HepG2 (cell line): ENCODE results near the gene JADE3. TPM values are rescaled to one million over a fixed set of nuclear protein-coding genes. Genes with fewer than 3 reads are reported as not detected.
A peak's percentile ranks its signal among the peaks of the same experiment; 100 is the strongest.

Source experiments
- ATAC-seq: fragments of 200-7000 bp; cut with Tn5 transposase; 3 replicates; pipeline ENCODE4 v1.9.1; 2020; ENCODE audit warnings: mild to moderate bottlenecking, moderate library complexity
- BruUV-seq: library from RNA; stranded (reverse); fragments of 400-500 nt; replicated peaks from 2 replicates; lab custom pipeline; 2021; lab: Mats Ljungman, UMichigan
- CTCF ChIA-PET: fragments of 300-600 bp; formaldehyde crosslinking; extraction: SDS; loops from one replicate; lab custom pipeline; 2021; ENCODE audit warnings: low total read pairs, inconsistent platforms, low intra/inter-chr PET ratio; lab: Yijun Ruan, JAX
- POLR2A ChIA-PET: fragments of 350-600 bp; sonication (Branson Sonifier 250); formaldehyde crosslinking; loops from one replicate; lab custom pipeline; 2020; ENCODE audit warnings: antibody characterized with exemption, inconsistent platforms; lab: Yijun Ruan, JAX
- DNase-seq: peaks from one replicate; pipeline ENCODE4 v3.0.0-alpha.2; 2015; ENCODE audit warnings: low spot score
- FAIRE-seq: peaks from 3 replicates; lab custom pipeline; 2011; peaks lifted over from hg19 to GRCh38; lab: Jason Lieb, UNC
- H2AFZ ChIP-seq: one replicate; pipeline ENCODE4 v1.6.1; 2011; ENCODE audit warnings: low read length, inconsistent platforms
- H3K27ac ChIP-seq: fragments of 300-600 bp; 3 replicates; pipeline ENCODE4 v1.8.0; 2011; ENCODE audit warnings: mixed run types, mild to moderate bottlenecking, mixed read lengths, low read length, inconsistent platforms; ENCODE audit not compliant: insufficient read depth; ENCODE audit errors: extremely low read length
- H3K27me3 ChIP-seq, 2 experiments: fragments of 200-600 bp in 1 of 2; 2 replicates in 1 of 2; 3 replicates in 1 of 2; pipeline versions ENCODE4 v1.6.0 to v1.8.0; 2011; ENCODE audit warnings: low read length in 2 of 2, mild to moderate bottlenecking in 2 of 2, moderate library complexity in 2 of 2, inconsistent platforms in 1 of 2; ENCODE audit not compliant: insufficient read depth in 2 of 2, control insufficient read depth in 1 of 2
- H3K36me3 ChIP-seq, 2 experiments: fragments of 200-600 bp in 1 of 2; replicated peaks in 1 of 2; 2 replicates in 1 of 2; 3 replicates in 1 of 2; pipeline versions ENCODE4 v1.5.1 to v1.8.0; 2011; ENCODE audit warnings: low read length in 2 of 2, inconsistent platforms in 1 of 2; ENCODE audit not compliant: insufficient read depth in 2 of 2, control insufficient read depth in 1 of 2
- H3K4me1 ChIP-seq: 2 replicates; pipeline ENCODE4 v1.5.1; 2012; ENCODE audit warnings: low read length, inconsistent platforms; ENCODE audit not compliant: insufficient read depth
- H3K4me2 ChIP-seq: 2 replicates; pipeline ENCODE4 v1.6.0; 2011; ENCODE audit warnings: low read depth, low read length, inconsistent platforms
- H3K4me3 ChIP-seq, 3 experiments: fragments of 200-600 bp in 1 of 3; sonication (generic), shearing (Covaris generic) in 1 of 3; replicated peaks in 1 of 3; 2 replicates each; pipeline ENCODE4 v1.5.1; 2011 to 2016; ENCODE audit warnings: low read length in 3 of 3, inconsistent platforms in 2 of 3, low read depth in 2 of 3, mild to moderate bottlenecking in 2 of 3, control low read depth in 1 of 3, mixed read lengths in 1 of 3; ENCODE audit not compliant: insufficient read depth in 1 of 3
- H3K79me2 ChIP-seq: one replicate; pipeline ENCODE4 v1.6.1; 2011; ENCODE audit warnings: low read length, inconsistent platforms; ENCODE audit not compliant: insufficient read depth
- H3K9ac ChIP-seq: 2 replicates; pipeline ENCODE4 v1.6.0; 2011; ENCODE audit warnings: mild to moderate bottlenecking, low read depth, low read length, inconsistent platforms; ENCODE audit not compliant: insufficient read depth
- H3K9me3 ChIP-seq: 2 replicates; pipeline ENCODE4 v1.5.1; 2012; ENCODE audit warnings: mild to moderate bottlenecking, low read length
- H4K20me1 ChIP-seq: 2 replicates; pipeline ENCODE4 v1.6.0; 2011; ENCODE audit warnings: inconsistent platforms, mild to moderate bottlenecking, low read length, moderate library complexity; ENCODE audit not compliant: insufficient read depth
- CHD4 ChIP-seq: fragments of 200-600 bp; sonication (generic); IDR thresholded peaks from 2 replicates; pipeline ENCODE4 v1.7.0; 2017; ENCODE audit warnings: mild to moderate bottlenecking, low read length, borderline replicate concordance
- FLYWCH1 ChIP-seq: sonication (generic); formaldehyde crosslinking; IDR thresholded peaks from 2 replicates; pipeline ENCODE4 v1.8.1; 2023; ENCODE audit warnings: mild to moderate bottlenecking, missing genetic modification reagents
- GATAD2A ChIP-seq: IDR thresholded peaks from 2 replicates; pipeline ENCODE4 v1.6.1; 2016
- KAT8 ChIP-seq: IDR thresholded peaks from 2 replicates; pipeline ENCODE4 v1.6.1; 2016; ENCODE audit warnings: missing genetic modification reagents, missing compliant biosample characterization
- KDM4B ChIP-seq: sonication (generic); formaldehyde crosslinking; IDR thresholded peaks from 2 replicates; pipeline ENCODE4 v1.4.0; 2020; ENCODE audit warnings: missing genetic modification reagents
- KLF16 ChIP-seq, 2 experiments: sonication (generic) in 1 of 2; formaldehyde crosslinking in 1 of 2; IDR thresholded peaks; 2 replicates each; pipeline versions ENCODE4 v1.6.1 to v1.8.0; 2016 to 2023; ENCODE audit warnings: missing genetic modification reagents in 2 of 2, missing compliant biosample characterization in 1 of 2
- RBAK ChIP-seq: sonication (generic); formaldehyde crosslinking; IDR thresholded peaks from 2 replicates; pipeline ENCODE4 v1.5.1; 2020; ENCODE audit warnings: mild to moderate bottlenecking, missing genetic modification reagents
- SAP130 ChIP-seq: IDR thresholded peaks from 2 replicates; pipeline ENCODE4 v1.6.1; 2016; ENCODE audit warnings: low read depth
- SNRNP70 ChIP-seq: fragments of 200-400 bp; formaldehyde crosslinking; IDR thresholded peaks from 2 replicates; pipeline ENCODE4 v1.6.1; 2017; ENCODE audit warnings: mild to moderate bottlenecking, low read depth, low read length, moderate library complexity
- SP4 ChIP-seq: sonication (generic); formaldehyde crosslinking; IDR thresholded peaks from 2 replicates; pipeline ENCODE4 v1.8.1; 2023; ENCODE audit warnings: mild to moderate bottlenecking, missing genetic modification reagents
- SRF ChIP-seq: IDR thresholded peaks from 2 replicates; pipeline ENCODE4 v1.6.1; 2011; ENCODE audit warnings: mild to moderate bottlenecking, low read depth, low read length, moderate library complexity
- STAG1 ChIP-seq: sonication (generic); formaldehyde crosslinking; IDR thresholded peaks from 2 replicates; pipeline ENCODE4 v1.4.0; 2020; ENCODE audit warnings: missing genetic modification reagents
- TBX3 ChIP-seq: fragments of 450-650 bp; IDR thresholded peaks from 2 replicates; pipeline ENCODE4 v1.6.1; 2017; ENCODE audit warnings: antibody characterized with exemption, mild to moderate bottlenecking, inconsistent platforms, borderline replicate concordance
- XRCC5 ChIP-seq: fragments of 200-400 bp; formaldehyde crosslinking; optimal IDR thresholded peaks from 2 replicates; pipeline ENCODE3; 2017; ENCODE audit warnings: mild to moderate bottlenecking, low read length
- ZNF12 ChIP-seq: sonication (generic); formaldehyde crosslinking; IDR thresholded peaks from 2 replicates; pipeline ENCODE4 v1.5.0; 2020; ENCODE audit warnings: missing genetic modification reagents
- ZNF263 ChIP-seq: sonication (generic); formaldehyde crosslinking; IDR thresholded peaks from 2 replicates; pipeline ENCODE4 v1.4.0; 2020; ENCODE audit warnings: missing genetic modification reagents
- ZNF432 ChIP-seq: sonication (generic); formaldehyde crosslinking; IDR thresholded peaks from 2 replicates; pipeline ENCODE4 v1.5.0; 2020; ENCODE audit warnings: missing genetic modification reagents, mild to moderate bottlenecking, borderline replicate concordance
- ZNF629 ChIP-seq: sonication (generic); formaldehyde crosslinking; conservative IDR thresholded peaks from 2 replicates; pipeline ENCODE4 v1.5.0; 2020; ENCODE audit warnings: missing genetic modification reagents
- ZNF766 ChIP-seq: sonication (generic); formaldehyde crosslinking; IDR thresholded peaks from 2 replicates; pipeline ENCODE4 v1.5.0; 2020; ENCODE audit warnings: missing genetic modification reagents, borderline replicate concordance
- ZNF781 ChIP-seq: sonication (generic); formaldehyde crosslinking; IDR thresholded peaks from 2 replicates; pipeline ENCODE4 v1.5.1; 2020; ENCODE audit warnings: borderline replicate concordance, mild to moderate bottlenecking, missing genetic modification reagents; ENCODE audit errors: not compliant biosample characterization
- WGBS: methylation state at CpG from one replicate; pipeline ENCODE4 v1.1.6; 2017; ENCODE audit warnings: low lambda C conversion rate; 5-methylcytosine and 5-hydroxymethylcytosine counted together
- in situ Hi-C: cut with HindIII; loops from 2 replicates; pipeline ENCODE4 v1.10.0; 2017; ENCODE audit warnings: low pct_unique_long_range_greater_than_20kb; ENCODE audit not compliant: extremely low pct_ligation_motif_present
- intact Hi-C: fragments of 100-400 bp; cut with micrococcal nuclease; formaldehyde crosslinking; loops from one replicate; pipeline ENCODE4 v1.10.0; 2022; ENCODE audit not compliant: unreplicated experiment
- polyA plus RNA-seq, 8 experiments: library from polyadenylated mRNA; depleted of rRNA in 3 of 8; stranded (reverse) in 7 of 8; unstranded in 1 of 8; fragments of >200 nt; fragmentation: Illumina TruSeq in 4 of 8; extraction: Trizol in 4 of 8; gene quantifications; 2 replicates each; pipeline versions ENCODE4 v1.2.1 to v1.2.3, GENCODE V29; 2011 to 2016; ENCODE audit warnings: low read depth in 4 of 8, missing spikeins in 1 of 8, mixed read lengths in 1 of 8; ENCODE audit not compliant: insufficient read depth in 1 of 8
- total RNA-seq, 5 experiments: library from RNA; depleted of rRNA; stranded (reverse); fragments of >200 nt; fragmentation: Illumina TruSeq; extraction: Trizol; gene quantifications; 2 replicates each; pipeline ENCODE4 v1.2.3, GENCODE V29; 2016; ENCODE audit warnings: low read depth in 1 of 5
- TF ChIP-seq, protein P1 (sequence below): sonication (generic); formaldehyde crosslinking; IDR thresholded peaks from 2 replicates; pipeline ENCODE4 v1.8.0; 2022; ENCODE audit warnings: low read depth, missing genetic modification reagents
- TF ChIP-seq, protein P2 (sequence below): fragments of 450-650 bp; IDR thresholded peaks from 2 replicates; pipeline ENCODE4 v1.6.1; 2017; ENCODE audit warnings: mild to moderate bottlenecking

The JADE3 gene
- total and polyA plus RNA-seq, 2 of the 13 experiments (the other 11 are each of a cell fraction or from before 2014, with no cell fraction given) = 7.7 to 7.8 TPM

DNA sequence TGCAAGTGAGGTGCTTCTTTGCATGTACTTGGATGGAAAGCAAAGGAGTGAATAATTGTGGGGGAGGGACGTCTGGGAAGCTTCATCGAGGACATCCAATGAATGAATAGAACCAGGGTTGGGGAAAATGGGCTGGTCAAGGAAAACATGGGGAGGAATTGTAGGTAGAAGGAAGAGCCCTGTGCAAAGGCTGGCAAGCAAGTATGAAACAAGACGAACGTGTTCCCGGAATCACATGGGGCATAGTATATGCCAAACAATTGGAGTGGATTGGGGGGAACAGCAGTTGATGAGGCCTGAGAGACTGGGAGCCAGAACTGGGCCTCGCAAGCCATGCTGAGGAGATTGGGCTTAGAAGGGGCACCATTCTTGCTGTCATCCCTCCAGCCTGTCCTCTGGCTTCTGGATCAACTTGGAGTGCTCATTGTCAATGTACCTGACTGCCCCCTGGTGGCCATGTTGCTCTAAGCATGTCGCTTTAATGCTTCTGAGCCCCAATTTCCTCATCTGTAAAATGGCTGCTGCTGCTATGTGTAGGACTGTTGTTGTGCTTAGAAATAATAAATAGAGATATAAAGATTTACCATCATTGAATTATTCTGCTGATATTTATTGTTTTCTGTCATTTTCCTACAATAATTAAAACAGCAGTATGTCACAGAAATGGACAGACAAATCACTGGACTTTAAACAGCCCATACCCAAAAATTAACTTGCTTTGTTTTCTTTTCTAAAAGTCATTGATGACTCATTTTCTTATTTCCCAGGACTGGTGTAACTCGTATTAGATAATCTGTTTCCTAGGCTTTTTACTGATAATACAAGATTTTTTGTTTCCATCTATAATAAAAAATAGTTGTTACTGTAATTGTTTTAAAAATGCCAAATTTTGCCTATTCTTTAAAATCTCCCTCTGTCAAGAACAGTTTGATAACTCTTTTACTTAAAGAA, 66.4 kb downstream of the JADE3 start:
- no peak overlapping the region for H3K4me2 ChIP-seq
- H3K4me1 ChIP-seq = no peaks in the 10 kb centered on the region
- FAIRE-seq (no peak), ATAC-seq (peak; percentile 87), DNase-seq (peak; percentile 64)
- POLR2A ChIA-PET = no interaction called here
- no peak overlapping the region for H3K4me3 ChIP-seq
- H3K27ac ChIP-seq = no peak overlapping the region
- H3K36me3 ChIP-seq = no peaks in the 10 kb centered on the region
- CTCF ChIA-PET = interaction anchor here (0.7 to 2.5 kb wide), 3 partner anchors 33 to 75 kb away, joined by 3 to 33 read pairs (median 4); partner anchors contain the start of gene JADE3
- no peak overlapping the region for H2AFZ ChIP-seq
- H3K9me3 ChIP-seq = no peaks in the 10 kb centered on the region
- no peaks in the 10 kb centered on the region for H3K27me3 ChIP-seq
- H4K20me1 ChIP-seq = 0 out of 2 replicates have a peak, but pooled peaks cover 2% of the 10 kb centered on the region
- no peak overlapping the region for H3K9ac ChIP-seq
- intact Hi-C loops = loop anchor here (2.0 kb wide), 2 partner anchors 66 to 74 kb away; partner anchors contain the start of gene JADE3
- H3K79me2 ChIP-seq = peaks cover 6% of the 10 kb centered on the region
- 77% methylated on average over 7 of the region's 8 CpGs for WGBS
- no TSS peak for BruUV-seq
- in situ Hi-C loops = no loop called here
- TF ChIP-seq STAG1 (CRISPR knock-in tag) (peak; percentile 79), KAT8 (0 out of 2 replicates have a peak, but pooled peaks have one; percentile 30), ZNF12 (CRISPR knock-in tag) (no peak), ZNF629 (CRISPR knock-in tag) (peak; percentile 95), RBAK (no peak), KDM4B (CRISPR knock-in tag) (no peak), CHD4 (no peak), GATAD2A (CRISPR knock-in tag) (0 out of 2 replicates have a peak, but pooled peaks have one; percentile 19), ZNF766 (CRISPR knock-in tag) (no peak), SP4 (no peak), TBX3 (no peak), SAP130 (CRISPR knock-in tag) (0 out of 2 replicates have a peak, but pooled peaks have one; percentile 11), ZNF263 (CRISPR knock-in tag) (peak; percentile 81), SRF (no peak), FLYWCH1 (CRISPR knock-in tag) (no peak), SNRNP70 (no peak), ZNF432 (no peak), XRCC5 (no peak), ZNF781 (CRISPR knock-in tag) (no peak), KLF16 (CRISPR knock-in tag; IDR thresholded peaks at IDR 0.05) (no peak)
- TF ChIP-seq, protein P1, sequence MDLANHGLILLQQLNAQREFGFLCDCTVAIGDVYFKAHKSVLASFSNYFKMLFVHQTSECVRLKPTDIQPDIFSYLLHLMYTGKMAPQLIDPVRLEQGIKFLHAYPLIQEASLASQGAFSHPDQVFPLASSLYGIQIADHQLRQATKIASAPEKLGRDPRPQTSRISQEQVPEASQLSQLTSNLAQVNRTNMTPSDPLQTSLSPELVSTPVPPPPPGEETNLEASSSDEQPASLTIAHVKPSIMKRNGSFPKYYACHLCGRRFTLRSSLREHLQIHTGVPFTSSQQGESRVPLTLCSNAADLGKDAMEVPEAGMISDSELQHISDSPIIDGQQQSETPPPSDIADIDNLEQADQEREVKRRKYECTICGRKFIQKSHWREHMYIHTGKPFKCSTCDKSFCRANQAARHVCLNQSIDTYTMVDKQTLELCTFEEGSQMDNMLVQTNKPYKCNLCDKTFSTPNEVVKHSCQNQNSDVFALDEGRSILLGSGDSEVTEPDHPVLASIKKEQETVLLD (CRISPR knock-in tag) = no peak
- TF ChIP-seq, protein P2, sequence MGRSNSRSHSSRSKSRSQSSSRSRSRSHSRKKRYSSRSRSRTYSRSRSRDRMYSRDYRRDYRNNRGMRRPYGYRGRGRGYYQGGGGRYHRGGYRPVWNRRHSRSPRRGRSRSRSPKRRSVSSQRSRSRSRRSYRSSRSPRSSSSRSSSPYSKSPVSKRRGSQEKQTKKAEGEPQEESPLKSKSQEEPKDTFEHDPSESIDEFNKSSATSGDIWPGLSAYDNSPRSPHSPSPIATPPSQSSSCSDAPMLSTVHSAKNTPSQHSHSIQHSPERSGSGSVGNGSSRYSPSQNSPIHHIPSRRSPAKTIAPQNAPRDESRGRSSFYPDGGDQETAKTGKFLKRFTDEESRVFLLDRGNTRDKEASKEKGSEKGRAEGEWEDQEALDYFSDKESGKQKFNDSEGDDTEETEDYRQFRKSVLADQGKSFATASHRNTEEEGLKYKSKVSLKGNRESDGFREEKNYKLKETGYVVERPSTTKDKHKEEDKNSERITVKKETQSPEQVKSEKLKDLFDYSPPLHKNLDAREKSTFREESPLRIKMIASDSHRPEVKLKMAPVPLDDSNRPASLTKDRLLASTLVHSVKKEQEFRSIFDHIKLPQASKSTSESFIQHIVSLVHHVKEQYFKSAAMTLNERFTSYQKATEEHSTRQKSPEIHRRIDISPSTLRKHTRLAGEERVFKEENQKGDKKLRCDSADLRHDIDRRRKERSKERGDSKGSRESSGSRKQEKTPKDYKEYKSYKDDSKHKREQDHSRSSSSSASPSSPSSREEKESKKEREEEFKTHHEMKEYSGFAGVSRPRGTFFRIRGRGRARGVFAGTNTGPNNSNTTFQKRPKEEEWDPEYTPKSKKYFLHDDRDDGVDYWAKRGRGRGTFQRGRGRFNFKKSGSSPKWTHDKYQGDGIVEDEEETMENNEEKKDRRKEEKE = no peak
